ENCODE measurements around the gene ITGA1.

Gene ITGA1

DNA sequence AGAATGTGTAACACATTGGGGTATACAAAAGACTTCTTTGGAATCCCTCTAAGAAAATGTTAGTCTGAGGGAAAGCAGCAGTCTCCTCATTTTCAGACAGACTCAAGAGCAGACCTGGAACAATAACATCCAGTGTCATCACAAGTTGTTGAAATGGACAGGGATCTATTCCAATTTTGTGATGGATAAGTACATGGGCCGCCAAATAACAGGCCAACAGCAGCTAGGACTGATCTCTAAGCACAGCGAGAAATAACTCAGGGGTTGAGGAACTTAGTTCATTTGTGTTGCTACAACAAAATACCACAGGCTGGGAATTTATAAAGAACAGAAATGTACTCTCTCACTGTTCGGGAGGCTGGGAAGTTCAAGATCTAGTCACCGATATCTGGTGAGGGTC, 193.8 kb downstream of the ITGA1 start:
- no peak for DNase-seq

DNA sequence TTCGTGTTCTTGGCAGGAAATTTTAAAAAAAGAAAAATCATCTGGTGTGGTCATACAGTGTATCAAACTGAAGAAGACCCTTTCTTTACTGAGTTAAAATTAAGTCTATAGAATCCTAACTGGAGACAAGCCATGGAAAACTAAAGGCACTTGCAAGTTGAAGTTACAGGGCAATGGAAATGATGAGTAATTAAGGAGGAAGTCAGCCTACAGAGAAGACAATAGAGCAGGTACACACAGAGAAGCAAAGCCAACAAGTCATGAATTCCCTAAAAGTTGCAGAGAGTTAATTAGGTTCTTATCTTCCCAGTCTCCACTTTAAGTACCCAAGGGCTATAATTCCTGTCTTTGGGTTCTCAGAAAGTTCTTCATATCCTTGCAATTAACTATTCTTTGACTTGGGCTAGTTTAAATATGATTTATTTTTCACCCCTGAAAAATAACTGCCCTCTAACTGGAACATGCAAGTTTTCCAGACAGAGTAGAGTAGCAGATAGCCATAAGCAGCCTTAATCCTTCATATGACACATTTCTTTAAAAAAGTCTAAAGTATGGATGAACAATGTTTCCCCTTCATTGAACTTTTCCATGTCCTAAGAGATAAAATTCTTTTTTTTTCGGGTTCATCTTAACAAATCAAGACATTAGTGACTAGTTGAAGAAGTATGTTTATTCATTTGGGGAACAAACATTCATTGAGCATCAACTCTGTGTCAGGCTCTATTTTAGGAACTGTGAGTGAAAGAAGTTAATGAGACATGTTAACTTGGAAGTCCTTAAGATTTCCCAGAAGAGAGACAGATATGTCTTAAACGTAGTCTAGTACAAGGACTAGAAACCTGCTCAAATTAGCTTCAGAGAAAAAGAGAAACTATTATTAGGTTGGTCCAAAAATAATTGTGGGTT, 196.3 kb downstream of the ITGA1 start:
- no peak for DNase-seq

DNA sequence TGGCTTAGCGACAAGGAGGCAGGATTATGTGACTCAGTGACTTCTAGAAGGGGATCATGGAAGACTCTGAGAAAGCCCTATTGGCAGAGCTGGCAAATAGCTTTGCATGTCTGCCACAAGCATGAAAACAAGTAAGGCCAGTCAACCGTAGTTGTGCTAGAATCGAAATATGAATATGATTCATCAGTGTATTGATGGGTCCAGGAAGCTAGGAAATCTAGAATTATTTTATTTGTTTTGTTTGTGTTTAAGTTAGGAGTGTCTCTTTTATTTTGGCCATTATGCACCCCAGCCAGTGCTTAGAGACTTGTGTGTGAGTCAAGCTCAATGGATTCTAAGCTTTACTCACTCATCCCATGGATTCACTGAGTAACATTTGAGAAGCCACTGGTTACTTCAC, 197.6 kb downstream of the ITGA1 start:
- no peak for DNase-seq

DNA sequence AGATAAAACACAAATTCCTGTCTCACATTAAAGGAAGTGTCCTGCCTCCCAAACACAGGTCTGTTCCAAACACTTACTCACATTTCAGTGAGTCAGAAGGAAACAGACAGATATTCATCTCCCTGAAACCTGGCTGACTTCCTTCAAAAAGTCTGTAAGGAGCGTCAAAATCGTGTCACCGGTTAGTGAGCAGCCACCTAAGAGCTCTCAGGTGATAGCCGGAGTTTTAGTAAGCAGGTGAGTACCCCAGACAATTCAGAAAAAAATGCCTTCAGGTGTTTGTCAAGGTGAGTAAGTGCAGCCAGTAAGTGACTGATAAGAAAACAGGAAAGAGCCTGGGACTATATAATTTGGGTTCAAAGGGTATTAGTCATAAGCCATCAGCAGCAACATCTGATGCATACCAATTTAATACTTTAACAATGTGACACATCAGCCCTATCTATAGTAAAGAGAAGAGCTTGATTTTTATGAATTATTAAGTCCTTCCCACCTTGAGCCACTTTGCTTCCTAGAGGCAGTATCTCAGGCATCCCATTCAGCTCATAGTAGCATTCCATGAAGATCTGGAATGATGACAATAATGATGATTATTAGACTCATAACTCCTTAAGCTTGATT, 200.1 kb downstream of the ITGA1 start:
- no peak for DNase-seq

DNA sequence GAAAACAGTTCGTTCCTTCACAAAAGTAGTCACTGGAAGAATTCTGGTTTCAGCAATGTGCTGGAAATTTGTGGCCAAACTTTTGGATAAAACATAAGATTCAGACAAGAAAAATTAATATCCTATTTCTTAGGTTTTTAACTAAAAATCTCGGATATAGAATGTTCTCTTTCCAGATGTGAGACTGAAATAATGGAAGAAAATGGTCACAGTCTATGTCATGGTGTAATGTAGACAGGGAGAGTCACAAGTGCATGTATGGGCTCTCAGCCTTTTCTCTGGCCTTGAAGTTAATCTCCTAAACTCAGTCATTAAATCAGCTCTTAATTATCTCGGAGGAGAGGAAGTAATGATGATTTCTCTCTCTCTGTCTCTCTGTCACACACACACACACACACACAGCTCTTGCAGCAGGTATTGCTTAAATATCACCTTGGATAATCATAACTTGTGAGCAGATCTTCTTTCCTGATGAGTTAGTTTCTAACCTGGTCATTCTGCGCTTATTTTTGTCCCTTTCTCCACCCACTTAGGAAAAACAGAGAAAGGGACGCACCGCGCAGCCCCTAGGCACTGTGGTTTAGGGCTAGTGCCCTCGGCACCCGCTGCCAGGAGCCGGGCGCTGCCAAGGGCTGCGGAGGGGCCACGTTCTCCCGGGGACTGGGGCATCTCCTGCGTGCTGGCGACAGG, 200.8 kb downstream of the ITGA1 start:
- no peak for DNase-seq

- DNase-seq, result peak; percentile 48
These were observed 201.5 kb downstream of the ITGA1 start, which contains the start of gene ITGA2 for GRCh38 chr5:52989025-52989780. Gene ITGA2 (plus strand): TSS chr5:52989352. CDS start chr5:52989469, 117 bp downstream.

GRCh38 chr5:52989781-52990527, 202.2 kb downstream of the ITGA1 start:
- DNase-seq, result no peak

DNA sequence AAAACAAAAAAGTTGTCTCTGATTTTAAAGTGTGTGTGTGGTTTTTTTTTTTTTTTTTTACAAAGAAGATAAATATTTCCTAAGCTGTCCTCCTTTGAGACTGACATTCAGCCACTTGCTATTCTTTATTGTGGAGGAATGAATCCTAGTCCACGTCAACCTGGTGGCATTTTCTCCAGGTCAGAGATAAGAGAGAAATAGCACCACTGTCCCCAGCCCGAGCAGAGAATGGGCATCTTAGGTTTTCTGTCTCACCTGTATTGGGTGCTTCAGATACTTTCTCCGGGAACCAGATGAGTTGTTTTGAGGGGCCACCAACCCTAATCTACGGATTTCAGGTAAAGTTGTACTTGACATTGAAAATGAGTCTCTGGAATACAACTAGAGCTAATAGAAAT, 202.8 kb downstream of the ITGA1 start:
- DNase-seq, result no peak

DNA sequence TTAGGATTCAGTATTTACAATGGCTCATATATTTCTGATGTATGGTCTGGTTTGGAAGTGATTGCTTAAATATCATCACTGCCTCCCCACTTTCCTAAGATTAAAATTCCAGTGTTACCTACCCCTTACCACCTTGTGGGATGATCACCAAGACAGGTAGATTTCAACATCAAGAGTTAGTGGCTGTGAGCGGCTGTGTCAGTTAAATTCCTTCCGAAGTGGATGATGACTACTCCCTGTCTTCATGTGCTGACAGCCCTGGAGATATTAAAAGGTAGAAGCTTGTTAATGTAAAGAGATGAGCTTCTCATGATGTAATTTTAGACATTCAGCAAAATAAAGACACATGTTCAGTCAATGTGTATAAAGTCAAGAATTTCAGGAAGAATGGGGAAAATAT, 205.7 kb downstream of the ITGA1 start:
- DNase-seq, result no peak

DNA sequence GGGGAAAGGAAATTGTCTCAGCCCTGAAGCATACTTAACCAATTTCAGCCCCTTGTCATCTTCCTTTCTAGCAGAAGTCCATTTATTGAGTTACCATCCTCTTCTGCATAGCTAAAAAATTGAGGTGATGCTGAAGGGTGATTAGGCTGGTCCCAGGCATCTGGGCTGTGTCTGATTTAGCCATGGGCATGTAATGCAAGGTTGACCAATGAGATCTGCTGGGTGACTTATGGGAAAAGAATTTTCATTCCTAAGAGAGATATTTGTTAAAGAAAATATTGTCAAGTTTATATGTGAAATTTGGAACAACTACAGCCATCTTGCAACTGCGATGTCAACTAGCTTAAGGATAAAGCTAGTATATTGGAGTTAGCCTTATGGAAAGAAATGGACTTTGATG, 206.6 kb downstream of the ITGA1 start:
- no peak for DNase-seq

- no peak for DNase-seq
These were observed 207.4 kb downstream of the ITGA1 start for GRCh38 chr5:52995095-52995494.

DNA sequence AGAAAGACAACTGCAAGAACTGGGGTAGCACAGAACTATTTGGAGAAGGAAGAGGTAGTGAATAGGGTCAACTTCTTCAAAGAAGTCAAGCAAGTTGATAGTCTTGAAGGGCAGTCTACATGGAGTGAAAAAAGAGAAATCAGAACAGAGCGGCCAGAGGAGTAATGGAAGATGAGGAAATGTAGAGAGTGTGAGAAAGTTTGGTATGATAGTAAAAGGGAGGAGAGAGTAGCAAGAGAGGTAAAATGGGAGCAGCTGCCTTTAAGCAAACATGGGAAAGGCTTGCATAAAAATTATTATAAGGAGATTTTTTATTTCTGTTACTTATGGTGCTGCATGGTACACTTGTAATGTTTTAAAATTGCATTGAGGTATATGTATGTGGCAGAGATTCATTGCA, 208.2 kb downstream of the ITGA1 start:
- DNase-seq, result no peak

DNA sequence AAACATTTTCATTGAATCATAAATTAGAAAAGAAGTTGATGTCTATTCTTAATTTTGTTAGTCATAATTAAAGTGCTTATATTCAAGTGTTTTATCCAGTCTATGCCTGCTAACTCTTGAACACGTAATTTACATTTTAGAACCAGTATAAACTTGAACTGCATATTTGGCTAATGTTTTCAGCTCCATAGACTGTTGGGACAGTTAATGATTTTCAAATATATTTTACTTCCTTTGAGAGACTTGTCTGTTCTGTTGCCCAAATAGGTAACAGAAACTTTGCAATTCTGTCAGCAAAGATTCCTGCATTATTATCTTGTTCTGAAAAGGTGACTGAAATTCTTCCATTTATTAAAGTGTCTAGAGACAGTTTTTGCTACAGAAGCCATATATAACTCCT, 209.3 kb downstream of the ITGA1 start:
- DNase-seq, result no peak

DNA sequence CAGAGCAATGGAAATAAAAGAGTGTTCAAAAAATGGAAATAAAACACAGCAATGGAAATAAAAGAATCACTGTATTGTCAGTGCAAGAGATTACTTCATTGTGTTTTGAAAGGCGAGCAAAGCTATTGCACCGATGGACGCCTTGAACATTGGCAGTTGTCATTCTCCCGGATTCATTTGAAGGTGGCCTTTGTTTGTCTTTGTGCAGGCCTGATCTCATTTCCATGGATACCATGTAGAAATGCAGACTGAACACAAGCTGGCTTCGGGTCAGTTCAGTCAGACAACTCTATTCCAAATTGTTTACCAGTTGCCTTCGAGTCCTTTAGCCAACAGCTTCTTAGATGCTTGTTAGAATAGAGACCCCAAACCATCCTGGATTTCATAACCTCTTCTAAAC, 209.7 kb downstream of the ITGA1 start:
- DNase-seq, result no peak

GRCh38 chr5:52998552-52999313, 211.0 kb downstream of the ITGA1 start:
- DNase-seq, result no peak

GRCh38 chr5:52999344-52999949, 211.7 kb downstream of the ITGA1 start:
- DNase-seq, result peak; percentile 61

GRCh38 chr5:53001541-53001940, 213.8 kb downstream of the ITGA1 start:
- no peak for DNase-seq

DNA sequence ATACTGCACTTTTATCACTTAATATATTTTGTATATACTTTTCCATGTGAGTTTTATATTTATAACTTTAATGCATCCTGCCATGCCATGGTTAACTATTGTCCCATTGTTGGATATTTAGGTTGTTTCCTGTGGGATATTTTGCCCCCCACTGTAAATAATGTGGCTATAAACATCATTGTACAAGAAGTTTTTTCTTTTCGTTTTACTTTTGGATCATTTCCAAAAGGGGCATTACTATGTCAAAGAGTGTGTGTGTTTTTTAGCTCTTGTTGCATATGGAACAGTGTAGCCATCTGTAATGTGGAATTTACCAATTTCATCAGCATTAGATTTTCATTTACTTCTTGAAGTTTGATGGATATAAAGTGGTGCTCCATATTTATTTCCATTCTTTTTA, 214.8 kb downstream of the ITGA1 start:
- DNase-seq, result no peak

- DNase-seq, result no peak
These were observed 215.4 kb downstream of the ITGA1 start for GRCh38 chr5:53003144-53003543.

DNA sequence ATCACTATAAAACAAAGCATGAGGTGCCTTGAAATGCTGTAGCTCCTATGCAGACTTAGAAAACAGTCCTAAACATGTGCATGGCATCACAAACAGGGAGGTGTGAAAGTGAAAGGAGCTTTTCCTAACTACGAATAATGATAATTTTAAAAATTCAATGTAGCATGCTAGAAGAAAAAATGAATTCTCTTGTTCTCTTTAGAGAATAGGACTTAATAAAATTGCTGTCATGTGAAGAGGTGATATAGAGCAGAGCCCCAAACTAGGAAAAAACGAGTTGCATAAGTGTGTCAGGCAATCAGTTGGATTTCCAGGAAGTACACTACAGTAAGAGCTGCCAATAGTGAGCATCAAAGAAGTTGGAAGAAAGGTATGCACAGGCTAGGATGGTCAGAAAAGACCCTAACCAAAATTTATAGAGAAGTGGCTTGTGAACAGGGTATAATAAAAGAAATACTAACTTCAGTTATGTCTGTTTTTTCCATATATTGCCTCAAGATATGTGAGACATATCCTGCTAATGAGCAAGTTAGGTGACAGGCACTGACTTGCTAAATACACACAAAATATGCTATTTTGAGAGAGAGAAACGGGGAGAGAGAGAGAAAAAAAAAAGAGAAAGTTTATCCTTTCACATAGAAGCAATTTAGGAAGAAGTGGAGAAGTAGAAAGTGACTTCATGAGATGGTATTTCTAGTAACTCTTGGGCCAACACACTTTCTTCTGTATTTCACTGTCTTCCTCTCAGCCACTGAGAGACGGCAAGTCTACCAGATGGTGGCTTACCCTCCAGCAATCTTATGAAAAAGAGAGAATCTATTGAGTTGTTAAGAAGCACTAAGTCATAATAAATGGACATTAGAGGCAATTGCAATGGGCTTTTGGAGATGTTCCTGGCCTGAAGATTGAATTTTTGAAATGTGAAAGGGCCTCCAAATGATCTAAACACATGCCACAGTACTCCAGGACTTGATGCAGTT, 219.5 kb downstream of the ITGA1 start:
- DNase-seq, result no peak
